H1 (cell line): ENCODE measurements around the gene SCG3. TPM values are rescaled to one million over a fixed set of nuclear protein-coding genes. Genes with fewer than 3 reads are reported as not detected.

Experiments used
- GTF2F1 ChIP-seq: IDR thresholded peaks from 2 replicates; pipeline ENCODE4 v1.6.1; 2012; ENCODE audit warnings: low read depth, low read length, improper control_type of control experiment, borderline replicate concordance
- POLR2A ChIP-seq, 2 experiments: IDR thresholded peaks; 1 replicate in 1 of 2; 2 replicates in 1 of 2; pipeline ENCODE4 v1.6.1; 2011; ENCODE audit warnings: low read depth in 2 of 2, low read length in 2 of 2, mild to moderate bottlenecking in 2 of 2; ENCODE audit errors: control extremely low read depth in 1 of 2
- polyA plus RNA-seq, 7 experiments: library from polyadenylated mRNA; depleted of rRNA in 3 of 7; stranded (reverse) in 5 of 7; unstranded in 2 of 7; fragments of >200 nt in 5 of 7; fragments of 200-250 nt in 2 of 7; gene quantifications; 1 replicate in 5 of 7; 2 replicates in 1 of 7; 4 replicates in 1 of 7; pipeline versions ENCODE4 v1.2.1 to v1.2.3, GENCODE V29; 2011 to 2013; ENCODE audit warnings: missing spikeins in 2 of 7, mixed read lengths in 2 of 7
- total RNA-seq: library from RNA; stranded (reverse); fragmentation: NEBNext Ultra II Directional; extraction: Animal tissue kit (Norgen Biotek cat#: 25700); gene quantifications from 2 replicates; pipeline ENCODE4 v1.2.1, GENCODE V29; 2021

SCG3 gene
- total and polyA plus RNA-seq, 2 of the 8 experiments (the other 6 are each of a cell fraction or from before 2014, with no cell fraction given) = 5.2 to 45.9 TPM

DNA sequence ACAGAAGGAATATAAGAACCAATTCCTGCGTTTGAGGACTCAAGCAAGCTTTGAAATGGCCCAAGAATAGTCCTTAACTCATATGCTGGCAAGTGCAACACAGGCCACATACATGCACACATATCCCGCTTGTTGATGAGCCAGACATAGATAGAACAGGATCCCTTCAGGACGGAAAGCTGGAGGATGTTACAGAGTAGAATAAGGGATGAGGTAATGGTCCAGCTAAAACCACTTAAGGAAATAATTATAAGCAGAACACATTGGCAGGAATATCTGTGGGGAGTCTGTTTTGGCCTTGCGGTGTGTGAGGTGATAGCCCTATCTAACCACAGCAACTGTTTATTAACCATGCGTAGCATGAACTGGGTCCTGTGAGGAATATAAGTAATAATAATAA, 25.0 kb downstream of the SCG3 start (continued):
- TF ChIP-seq GTF2F1 (no peak), POLR2A (IDR thresholded peaks at IDR 0.05; ENCODE audit: control extremely low read depth in 1 of 2, low read depth in 2 of 2, low read length in 2 of 2) (no peak)
